C4-2B (cell line): ENCODE measurements around the gene FANCE.

Source experiments
- H3K27ac ChIP-seq: fragments of 450-650 bp; 2 replicates; pipeline ENCODE4 v1.5.1; 2017
- CTCF ChIP-seq: fragments of 450-650 bp; conservative IDR thresholded peaks from 2 replicates; pipeline ENCODE4 v1.5.1; 2017; ENCODE audit warnings: mild to moderate bottlenecking
- ZFX ChIP-seq: fragments of 450-650 bp; IDR thresholded peaks from 2 replicates; pipeline ENCODE4 v1.6.1; 2017

Gene FANCE

GRCh38 chr6:35495258-35496035 is 43.3 kb downstream of the FANCE start:
- peak overlapping the region; percentile 97 for H3K27ac ChIP-seq
- no peak for TF ChIP-seq ZFX

DNA sequence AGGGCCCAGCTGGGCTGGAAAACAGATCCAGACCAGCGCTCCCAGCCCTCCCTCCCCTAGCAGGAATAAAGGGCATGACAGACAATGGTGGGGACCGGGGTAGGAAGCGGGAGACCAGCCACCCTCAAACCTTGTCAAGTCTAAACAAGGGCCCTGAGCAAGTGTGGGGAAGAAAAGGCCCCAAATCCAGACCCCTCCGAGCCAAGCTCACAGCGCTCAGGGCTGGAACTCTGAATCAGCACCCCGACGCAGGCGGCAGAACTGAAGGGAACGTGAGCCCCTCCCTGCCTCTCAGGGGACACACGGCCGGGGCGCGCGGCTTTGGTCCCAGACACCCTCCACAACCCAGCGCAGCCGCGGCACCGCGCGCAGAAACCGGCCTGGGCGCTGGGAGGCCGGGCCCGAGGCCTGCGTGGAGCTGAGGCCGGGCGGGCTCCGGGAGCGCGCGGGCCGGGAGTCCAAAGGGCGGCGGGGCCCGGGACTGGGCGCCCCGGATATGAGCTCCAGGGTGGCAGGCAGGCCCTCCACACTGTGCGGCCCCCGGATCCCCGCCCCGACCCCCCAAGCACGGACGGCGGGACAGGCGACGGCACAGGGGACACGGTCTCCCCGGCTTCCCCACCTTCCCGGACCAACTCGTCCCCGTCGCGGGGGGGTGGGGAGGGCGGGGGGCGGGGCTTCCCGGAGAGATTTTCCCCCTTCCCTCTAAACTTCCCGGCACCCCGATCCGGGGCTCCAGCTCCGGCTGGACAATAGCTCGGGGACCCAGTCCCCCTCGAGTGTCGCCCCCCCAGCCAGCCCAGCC is 44.1 kb downstream of the FANCE start:
- peak overlapping the region; percentile 97 for H3K27ac ChIP-seq
- TF ChIP-seq CTCF (no peak), ZFX (peak; percentile 93)

DNA sequence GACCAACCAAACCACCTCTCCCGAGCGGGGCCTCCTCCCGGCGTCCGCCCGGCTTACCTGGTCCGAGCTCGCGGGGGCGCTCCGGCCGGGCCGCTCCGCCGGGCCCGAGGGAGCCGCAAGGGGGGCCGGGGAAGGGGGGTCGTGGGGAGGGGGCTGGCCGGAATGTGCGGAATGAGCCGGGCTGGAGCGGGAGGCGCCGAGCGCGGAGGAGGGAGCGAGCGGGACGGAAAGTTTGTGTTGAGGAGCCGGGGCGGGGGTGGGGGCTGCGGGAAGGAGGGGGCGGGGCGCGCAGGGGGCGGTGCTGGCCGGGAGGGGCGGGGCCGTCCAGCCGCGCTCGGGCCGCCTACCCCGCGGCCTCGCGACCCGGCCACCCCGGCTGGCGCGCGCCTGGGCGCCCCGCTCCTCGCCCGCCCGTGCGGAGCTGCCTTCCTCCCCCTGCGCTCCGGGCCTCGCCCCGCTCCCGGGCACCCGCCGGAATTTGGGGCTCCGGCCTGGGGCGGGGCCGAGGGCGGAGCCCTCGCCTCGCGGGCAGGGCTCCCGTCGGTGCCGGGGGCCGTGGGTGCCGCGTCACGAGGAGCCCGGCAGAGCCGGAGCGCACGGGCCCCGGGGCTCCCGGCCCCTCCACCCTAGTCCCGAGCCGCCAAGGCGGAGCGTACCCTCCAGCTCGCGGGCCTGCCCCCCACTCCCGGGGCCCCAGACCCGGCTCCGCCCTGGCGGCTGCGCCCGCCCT is 44.9 kb downstream of the FANCE start, which contains the start of gene TEAD3:
TEAD3 (minus strand) TSS at position 239 of the 730 bp plus-strand sequence.
- H3K27ac ChIP-seq: peak within 1 kb of the TSS; percentile 97
- TF ChIP-seq CTCF: no peak
- TF ChIP-seq ZFX: no peak

- peak overlapping the region; percentile 97 for H3K27ac ChIP-seq
- no peak for TF ChIP-seq CTCF
- TF ChIP-seq ZFX: peak; percentile 55
These were observed 45.7 kb downstream of the FANCE start for GRCh38 chr6:35497571-35498421.

- H3K27ac ChIP-seq: peak overlapping the region; percentile 97
- no peak for TF ChIP-seq ZFX
- TF ChIP-seq CTCF: no peak
These were observed 46.4 kb downstream of the FANCE start for GRCh38 chr6:35498422-35499067.

GRCh38 chr6:35499372-35499771 is 47.2 kb downstream of the FANCE start:
- no peak overlapping the region for H3K27ac ChIP-seq
- TF ChIP-seq CTCF: no peak
- TF ChIP-seq ZFX: no peak
